DND-41 (cell line): ENCODE results near the gene TRPV5.

ENCODE experiments used
- ATAC-seq: fragments of 200-7000 bp; cut with Tn5 transposase; 3 replicates; pipeline ENCODE4 v1.9.1; 2021; ENCODE audit warnings: low read depth; ENCODE audit not compliant: insufficient read depth
- DNase-seq: peaks from one replicate; pipeline ENCODE4 v3.0.0-alpha.2; 2020
- H2AFZ ChIP-seq: 2 replicates; pipeline ENCODE4 v1.6.0; 2012; ENCODE audit warnings: low read depth, low read length
- H3K27ac ChIP-seq: 2 replicates; pipeline ENCODE4 v1.5.1; 2012; ENCODE audit warnings: low read length, inconsistent platforms
- H3K27me3 ChIP-seq: fragments of 200-600 bp; sonication (generic); 2 replicates; pipeline ENCODE4 v1.6.0; 2012; ENCODE audit warnings: low read length, mild to moderate bottlenecking, inconsistent platforms; ENCODE audit not compliant: insufficient read depth, poor library complexity
- H3K36me3 ChIP-seq: 2 replicates; pipeline ENCODE4 v1.5.1; 2012; ENCODE audit warnings: low read length, inconsistent platforms; ENCODE audit not compliant: insufficient read depth
- H3K4me1 ChIP-seq: 2 replicates; pipeline ENCODE4 v1.5.1; 2012; ENCODE audit warnings: mild to moderate bottlenecking, low read length; ENCODE audit not compliant: insufficient read depth
- H3K4me2 ChIP-seq: 2 replicates; pipeline ENCODE4 v1.6.0; 2012; ENCODE audit warnings: mild to moderate bottlenecking, moderate library complexity, low read length, inconsistent platforms; ENCODE audit not compliant: insufficient read depth
- H3K4me3 ChIP-seq, 2 experiments: fragments of 200-600 bp in 1 of 2; shearing (Covaris generic) in 1 of 2; 2 replicates each; pipeline ENCODE4 v1.5.1; 2012 to 2016; ENCODE audit warnings: inconsistent platforms in 2 of 2, low read length in 2 of 2, mild to moderate bottlenecking in 2 of 2, low read depth in 1 of 2, moderate library complexity in 1 of 2
- H3K79me2 ChIP-seq: 2 replicates; pipeline ENCODE4 v1.6.0; 2012; ENCODE audit warnings: low read length, inconsistent platforms; ENCODE audit not compliant: insufficient read depth
- H3K9ac ChIP-seq: 2 replicates; pipeline ENCODE4 v1.6.0; 2012; ENCODE audit warnings: low read depth, mild to moderate bottlenecking, inconsistent platforms, low read length, moderate library complexity
- H3K9me3 ChIP-seq: 2 replicates; pipeline ENCODE4 v1.5.1; 2012; ENCODE audit warnings: low read length, moderate library complexity, mild to moderate bottlenecking, inconsistent platforms; ENCODE audit not compliant: insufficient read depth, severe bottlenecking
- H4K20me1 ChIP-seq: 2 replicates; pipeline ENCODE4 v1.6.0; 2012; ENCODE audit warnings: low read length; ENCODE audit not compliant: insufficient read depth
- CTCF ChIP-seq: IDR thresholded peaks from 2 replicates; pipeline ENCODE4 v1.5.1; 2012; ENCODE audit warnings: borderline replicate concordance, low read length, moderate library complexity, mild to moderate bottlenecking; ENCODE audit not compliant: poor library complexity, severe bottlenecking; ENCODE audit errors: extremely low read depth
- EZH2 ChIP-seq: IDR thresholded peaks from 3 replicates; pipeline ENCODE4 v1.6.1; 2012; ENCODE audit warnings: borderline replicate concordance, low read depth, mild to moderate bottlenecking, moderate library complexity, low read length, inconsistent platforms; ENCODE audit not compliant: severe bottlenecking

The TRPV5 gene

GRCh38 chr7:142874837-142875236 is 58.7 kb downstream of the TRPV5 start:
- no peak overlapping the region for H2AFZ ChIP-seq
- TF ChIP-seq CTCF (no peak), EZH2 (no peak)
- H3K27ac ChIP-seq: no peak overlapping the region
- peaks cover 39% of the 10 kb centered on the region for H3K36me3 ChIP-seq
- H3K9ac ChIP-seq: no peak overlapping the region
- H3K9me3 ChIP-seq: no peaks in the 10 kb centered on the region
- no peak overlapping the region for H3K4me2 ChIP-seq
- H4K20me1 ChIP-seq: no peaks in the 10 kb centered on the region
- H3K79me2 ChIP-seq: no peaks in the 10 kb centered on the region
- DNase-seq: no peak
- 0 out of 3 replicates have a peak, but pooled peaks have one; percentile 5 for ATAC-seq
- no peaks in the 10 kb centered on the region for H3K4me1 ChIP-seq
- no peaks in the 10 kb centered on the region for H3K27me3 ChIP-seq
- no peak overlapping the region for H3K4me3 ChIP-seq

GRCh38 chr7:142874409-142874808 is 59.1 kb downstream of the TRPV5 start:
- no peak overlapping the region for H3K27ac ChIP-seq
- no peak overlapping the region for H3K4me2 ChIP-seq
- H3K4me1 ChIP-seq: no peaks in the 10 kb centered on the region
- no peaks in the 10 kb centered on the region for H3K27me3 ChIP-seq
- H3K4me3 ChIP-seq: no peak overlapping the region
- no peak overlapping the region for H2AFZ ChIP-seq
- ATAC-seq: peak; percentile 12; the same call in 1 of the 3 replicates
- no peak overlapping the region for H3K9ac ChIP-seq
- no peaks in the 10 kb centered on the region for H3K79me2 ChIP-seq
- DNase-seq: no peak
- H4K20me1 ChIP-seq: no peaks in the 10 kb centered on the region
- peaks cover 43% of the 10 kb centered on the region for H3K36me3 ChIP-seq
- TF ChIP-seq CTCF: no peak
- no peak for TF ChIP-seq EZH2
- no peaks in the 10 kb centered on the region for H3K9me3 ChIP-seq

- H3K27me3 ChIP-seq: no peaks in the 10 kb centered on the region
- no peak overlapping the region for H3K27ac ChIP-seq
- H3K9me3 ChIP-seq: no peaks in the 10 kb centered on the region
- ATAC-seq: no peak
- no peaks in the 10 kb centered on the region for H3K79me2 ChIP-seq
- H3K4me2 ChIP-seq: no peak overlapping the region
- no peak for TF ChIP-seq EZH2
- H3K4me1 ChIP-seq: no peaks in the 10 kb centered on the region
- H3K36me3 ChIP-seq: peaks cover 49% of the 10 kb centered on the region
- no peak overlapping the region for H2AFZ ChIP-seq
- no peak for DNase-seq
- no peak overlapping the region for H3K4me3 ChIP-seq
- H3K9ac ChIP-seq: no peak overlapping the region
- H4K20me1 ChIP-seq: no peaks in the 10 kb centered on the region
These were observed 59.7 kb downstream of the TRPV5 start for GRCh38 chr7:142873871-142874270.

- Histone ChIP-seq H3K4me2 (no peak overlapping the region), H3K36me3 (peaks cover 54% of the 10 kb centered on the region), H3K9me3 (no peaks in the 10 kb centered on the region), H3K9ac (no peak overlapping the region), H3K4me1 (no peaks in the 10 kb centered on the region), H3K27ac (no peak overlapping the region), H3K79me2 (no peaks in the 10 kb centered on the region), H3K27me3 (no peaks in the 10 kb centered on the region), H2AFZ (no peak overlapping the region), H4K20me1 (no peaks in the 10 kb centered on the region), H3K4me3 (no peak overlapping the region)
- TF ChIP-seq CTCF (peak; percentile 74), EZH2 (no peak)
- peak; percentile 54 for DNase-seq
- peak; percentile 52 for ATAC-seq
These were observed 60.2 kb downstream of the TRPV5 start for GRCh38 chr7:142873281-142873784.
